WTC11 (cell line): Measurements from ENCODE around the gene GIMAP4. TPM values are rescaled to one million over a fixed set of nuclear protein-coding genes. Genes with fewer than 3 reads are reported as not detected.
"Not testable (repeated sequence)": the region's sequence is repeated elsewhere in the genome, so short reads cannot be mapped to it uniquely, and the experiment has no call there.

Experiments
- ATAC-seq: fragments of 200-7000 bp; cut with Tn5 transposase; 2 replicates; pipeline ENCODE4 v1.10.0; 2021; ENCODE audit warnings: mild to moderate bottlenecking, moderate library complexity
- CTCF ChIA-PET: fragments of 300-600 bp; sonication (Branson Sonifier 250); formaldehyde crosslinking; loops from one replicate; lab custom pipeline; 2021; ENCODE audit warnings: antibody characterized with exemption; lab: Charles Lee
- POLR2A ChIA-PET: fragments of 350-600 bp; sonication (Branson Sonifier 250); formaldehyde crosslinking; loops from one replicate; lab custom pipeline; 2021; ENCODE audit warnings: antibody characterized with exemption; lab: Charles Lee
- DNase-seq: peaks from one replicate; pipeline ENCODE4 v3.0.0; 2021; ENCODE audit warnings: low spot score
- H3K27ac Mint-ChIP-seq: 2 replicates; pipeline ENCODE4 v1.8.0; 2021; ENCODE audit warnings: mixed read lengths
- H3K27me3 Mint-ChIP-seq: 2 replicates; pipeline ENCODE4 v1.8.0; 2021; ENCODE audit warnings: low read depth, mild to moderate bottlenecking, moderate library complexity, mixed read lengths
- H3K36me3 Mint-ChIP-seq: 2 replicates; pipeline ENCODE4 v1.8.0; 2021; ENCODE audit warnings: mixed read lengths
- H3K4me1 Mint-ChIP-seq: 2 replicates; pipeline ENCODE4 v1.8.0; 2022; ENCODE audit warnings: mixed read lengths
- H3K4me3 Mint-ChIP-seq: 2 replicates; pipeline ENCODE4 v1.8.0; 2021; ENCODE audit warnings: mild to moderate bottlenecking, moderate library complexity, mixed read lengths
- H3K9me3 Mint-ChIP-seq: 2 replicates; pipeline ENCODE4 v1.8.0; 2021; ENCODE audit warnings: mixed read lengths
- ATF3 ChIP-seq: sonication (generic); formaldehyde crosslinking; conservative IDR thresholded peaks from 2 replicates; pipeline ENCODE4 v1.8.1; 2022; ENCODE audit warnings: mild to moderate bottlenecking, missing genetic modification reagents
- ERG ChIP-seq: fragments of 250-450 bp; sonication (Bioruptor Pico); IDR thresholded peaks from 2 replicates; pipeline ENCODE4 v1.8.0; 2021; ENCODE audit warnings: mild to moderate bottlenecking
- HMGA2 ChIP-seq: fragments of 250-450 bp; sonication (Bioruptor Pico); IDR thresholded peaks from 2 replicates; pipeline ENCODE4 v1.4.0; 2021; ENCODE audit warnings: mild to moderate bottlenecking, moderate library complexity
- IRF1 ChIP-seq: sonication (generic); formaldehyde crosslinking; IDR thresholded peaks from 2 replicates; pipeline ENCODE4 v1.8.0; 2023; ENCODE audit warnings: missing genetic modification reagents
- KAT7 ChIP-seq: sonication (generic); formaldehyde crosslinking; IDR thresholded peaks from 2 replicates; pipeline ENCODE4 v1.8.1; 2023; ENCODE audit warnings: missing genetic modification reagents, mild to moderate bottlenecking, borderline replicate concordance
- MAX ChIP-seq: sonication (generic); formaldehyde crosslinking; IDR thresholded peaks from 2 replicates; pipeline ENCODE4 v1.8.0; 2022; ENCODE audit warnings: mild to moderate bottlenecking, missing genetic modification reagents
- MXD4 ChIP-seq: fragments of 250-450 bp; sonication (Bioruptor Pico); IDR thresholded peaks from 2 replicates; pipeline ENCODE4 v1.8.0; 2021; ENCODE audit warnings: mild to moderate bottlenecking, moderate library complexity, borderline replicate concordance
- NFATC4 ChIP-seq: fragments of 250-450 bp; sonication (Bioruptor Pico); IDR thresholded peaks from 2 replicates; pipeline ENCODE4 v1.9.0; 2021; ENCODE audit warnings: mild to moderate bottlenecking
- NFE2L1 ChIP-seq: sonication (generic); formaldehyde crosslinking; IDR thresholded peaks from 2 replicates; pipeline ENCODE4 v1.8.1; 2023; ENCODE audit warnings: missing genetic modification reagents
- PRRX2 ChIP-seq: fragments of 250-450 bp; sonication (Bioruptor Pico); IDR thresholded peaks from 2 replicates; pipeline ENCODE4 v1.8.0; 2021; ENCODE audit warnings: mild to moderate bottlenecking
- RORB ChIP-seq: fragments of 250-450 bp; sonication (Bioruptor Pico); IDR thresholded peaks from 2 replicates; pipeline ENCODE4 v1.9.0; 2021; ENCODE audit warnings: mild to moderate bottlenecking
- SMAD4 ChIP-seq: sonication (generic); formaldehyde crosslinking; IDR thresholded peaks from 2 replicates; pipeline ENCODE4 v1.8.0; 2022; ENCODE audit warnings: mild to moderate bottlenecking, missing genetic modification reagents
- SOX15 ChIP-seq: fragments of 250-450 bp; sonication (Bioruptor Pico); IDR thresholded peaks from 2 replicates; pipeline ENCODE4 v1.9.0; 2021; ENCODE audit warnings: mild to moderate bottlenecking
- TCF7 ChIP-seq: sonication (generic); formaldehyde crosslinking; IDR thresholded peaks from 2 replicates; pipeline ENCODE4 v1.8.0; 2022; ENCODE audit warnings: mild to moderate bottlenecking, low read depth, missing genetic modification reagents, moderate library complexity
- ZNF263 ChIP-seq: sonication (generic); formaldehyde crosslinking; IDR thresholded peaks from 2 replicates; pipeline ENCODE4 v1.8.1; 2022; ENCODE audit warnings: low read depth, mild to moderate bottlenecking, moderate library complexity, missing genetic modification reagents
- total RNA-seq: library from RNA; stranded (reverse); gene quantifications from 3 replicates; pipeline ENCODE4 v1.2.3, GENCODE V29; 2021
- TF ChIP-seq, protein P1 (sequence below): sonication (generic); formaldehyde crosslinking; conservative IDR thresholded peaks from 2 replicates; pipeline ENCODE4 v1.8.1; 2023; ENCODE audit warnings: mild to moderate bottlenecking, low read depth, missing genetic modification reagents, moderate library complexity

GIMAP4 gene
- total RNA-seq, 1 experiment from 2014 or later = 0.28 TPM

DNA sequence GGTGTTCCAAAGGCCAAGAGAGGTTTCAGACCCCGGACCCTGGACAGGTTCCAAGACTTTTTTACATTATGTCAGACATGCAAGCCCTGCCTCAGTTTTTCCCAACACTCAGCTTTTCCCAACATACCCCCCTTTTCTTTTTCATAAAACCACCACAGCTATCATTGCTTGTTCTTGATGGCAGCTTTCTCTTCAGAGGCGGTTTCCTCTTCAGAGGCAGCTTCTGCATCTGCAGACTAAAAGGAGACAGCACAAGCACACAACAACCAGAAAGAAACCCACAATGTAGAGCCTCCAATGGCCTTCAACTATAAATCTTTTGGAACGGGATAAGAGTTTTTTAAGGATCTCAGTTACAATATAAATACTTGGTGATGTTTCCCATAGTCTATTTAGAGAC, 45.7 kb downstream of the GIMAP4 start:
- Mint-ChIP-seq H3K27me3 (peaks cover 32% of the 10 kb centered on the region), H3K4me1 (0 out of 2 replicates have a peak, but pooled peaks cover 3% of the 10 kb centered on the region), H3K4me3 (no peak overlapping the region), H3K27ac (no peak overlapping the region), H3K36me3 (no peaks in the 10 kb centered on the region), H3K9me3 (peaks cover 26% of the 10 kb centered on the region)
- DNase-seq (no peak), ATAC-seq (no peak)
- no peak for TF ChIP-seq HMGA2
- TF ChIP-seq RORB (CRISPR knock-in tag) = no peak
- TF ChIP-seq SMAD4 (CRISPR knock-in tag) = no peak
- no peak for TF ChIP-seq KAT7 (CRISPR knock-in tag)
- TF ChIP-seq TCF7 = no peak
- no peak for TF ChIP-seq MAX (CRISPR knock-in tag)
- ChIA-PET POLR2A (no interaction called here), CTCF (no interaction called here)

DNA sequence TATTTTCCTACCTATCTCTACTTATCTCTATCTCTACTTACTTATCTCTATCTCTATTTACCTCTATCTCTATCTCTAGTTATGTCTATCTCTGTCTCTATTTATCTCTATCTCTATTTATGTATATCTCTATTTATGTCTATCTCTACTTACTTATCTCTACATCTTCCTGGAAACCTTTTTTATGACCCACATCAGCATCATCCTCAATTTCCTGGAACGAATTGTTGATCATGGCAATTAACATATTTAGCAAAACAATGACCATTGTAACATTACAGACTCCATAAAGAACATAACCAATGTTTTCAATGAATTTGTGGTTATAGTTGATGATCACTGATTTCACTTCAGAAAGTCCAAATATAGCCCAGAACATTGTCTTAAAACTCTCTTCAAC, 46.7 kb downstream of the GIMAP4 start:
- Mint-ChIP-seq H3K4me1 (0 out of 2 replicates have a peak, but pooled peaks cover 3% of the 10 kb centered on the region), H3K9me3 (peaks cover 27% of the 10 kb centered on the region), H3K36me3 (no peaks in the 10 kb centered on the region), H3K27ac (no peak overlapping the region), H3K4me3 (no peak overlapping the region), H3K27me3 (peaks cover 22% of the 10 kb centered on the region)
- no peak for ATAC-seq
- ChIA-PET CTCF (no interaction called here), POLR2A (no interaction called here)
- no peak for DNase-seq
- no peak for TF ChIP-seq ZNF263 (CRISPR knock-in tag)
- TF ChIP-seq PRRX2 (CRISPR knock-in tag) = no peak
- no peak for TF ChIP-seq ERG (CRISPR knock-in tag)
- TF ChIP-seq, protein P1, sequence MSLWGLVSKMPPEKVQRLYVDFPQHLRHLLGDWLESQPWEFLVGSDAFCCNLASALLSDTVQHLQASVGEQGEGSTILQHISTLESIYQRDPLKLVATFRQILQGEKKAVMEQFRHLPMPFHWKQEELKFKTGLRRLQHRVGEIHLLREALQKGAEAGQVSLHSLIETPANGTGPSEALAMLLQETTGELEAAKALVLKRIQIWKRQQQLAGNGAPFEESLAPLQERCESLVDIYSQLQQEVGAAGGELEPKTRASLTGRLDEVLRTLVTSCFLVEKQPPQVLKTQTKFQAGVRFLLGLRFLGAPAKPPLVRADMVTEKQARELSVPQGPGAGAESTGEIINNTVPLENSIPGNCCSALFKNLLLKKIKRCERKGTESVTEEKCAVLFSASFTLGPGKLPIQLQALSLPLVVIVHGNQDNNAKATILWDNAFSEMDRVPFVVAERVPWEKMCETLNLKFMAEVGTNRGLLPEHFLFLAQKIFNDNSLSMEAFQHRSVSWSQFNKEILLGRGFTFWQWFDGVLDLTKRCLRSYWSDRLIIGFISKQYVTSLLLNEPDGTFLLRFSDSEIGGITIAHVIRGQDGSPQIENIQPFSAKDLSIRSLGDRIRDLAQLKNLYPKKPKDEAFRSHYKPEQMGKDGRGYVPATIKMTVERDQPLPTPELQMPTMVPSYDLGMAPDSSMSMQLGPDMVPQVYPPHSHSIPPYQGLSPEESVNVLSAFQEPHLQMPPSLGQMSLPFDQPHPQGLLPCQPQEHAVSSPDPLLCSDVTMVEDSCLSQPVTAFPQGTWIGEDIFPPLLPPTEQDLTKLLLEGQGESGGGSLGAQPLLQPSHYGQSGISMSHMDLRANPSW (CRISPR knock-in tag) = no peak
- TF ChIP-seq IRF1 = no peak
- TF ChIP-seq NFE2L1 = no peak
- no peak for TF ChIP-seq ATF3 (CRISPR knock-in tag)
- no peak for TF ChIP-seq SOX15 (CRISPR knock-in tag)
- no peak for TF ChIP-seq NFATC4 (CRISPR knock-in tag)
- TF ChIP-seq MXD4 (CRISPR knock-in tag) = no peak
- no peak for TF ChIP-seq SMAD4 (CRISPR knock-in tag)

- H3K27ac Mint-ChIP-seq, H3K4me3 Mint-ChIP-seq, DNase-seq, H3K4me1 Mint-ChIP-seq, POLR2A ChIA-PET, H3K36me3 Mint-ChIP-seq, ATAC-seq, CTCF ChIA-PET: not testable (repeated sequence)
- Mint-ChIP-seq H3K27me3 (peaks cover 22% of the 10 kb centered on the region), H3K9me3 (peaks cover 27% of the 10 kb centered on the region)
These were observed 47.2 kb downstream of the GIMAP4 start for GRCh38 chr7:150614426-150614825.

- H3K4me3 Mint-ChIP-seq, ATAC-seq, H3K36me3 Mint-ChIP-seq, H3K4me1 Mint-ChIP-seq, DNase-seq, CTCF ChIA-PET, POLR2A ChIA-PET, H3K27ac Mint-ChIP-seq: not testable (repeated sequence)
- peaks cover 26% of the 10 kb centered on the region for H3K9me3 Mint-ChIP-seq
- peaks cover 22% of the 10 kb centered on the region for H3K27me3 Mint-ChIP-seq
These were observed 48.1 kb downstream of the GIMAP4 start for GRCh38 chr7:150615221-150615755.
